GM21526 (cell line): Measurements from ENCODE around the gene XXYLT1.

Source experiments
- ATAC-seq: cut with Tn5 transposase; IDR thresholded peaks from one replicate; pipeline ENCODE4 v1.9.1; 2021; ENCODE audit warnings: moderate library complexity; ENCODE audit not compliant: unreplicated experiment, low FRiP score

Gene XXYLT1

DNA sequence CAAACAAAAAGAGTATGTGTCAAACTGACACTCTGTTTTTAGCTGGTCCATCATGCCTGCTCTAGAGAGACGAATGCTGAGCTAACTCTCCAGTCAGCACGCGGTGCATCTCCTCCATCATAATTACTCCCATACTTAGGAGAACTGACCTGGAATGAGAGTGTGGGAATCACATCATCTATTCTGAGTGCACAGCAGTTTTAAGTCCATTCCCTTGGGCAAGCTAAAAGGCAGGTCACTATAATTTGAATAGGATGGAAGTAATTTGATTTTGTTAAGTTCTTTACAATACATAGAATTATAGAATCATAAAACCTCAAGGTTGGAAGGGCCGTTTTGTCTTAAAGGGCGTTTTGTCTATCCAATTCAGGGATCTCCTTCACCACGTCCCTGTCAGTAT lies 251.6 kb downstream of the XXYLT1 start:
- ATAC-seq = no peak
